ENCODE measurements around the gene MACO1.

Gene MACO1

GRCh38 chr1:25481625-25482024 lies 50.9 kb downstream of the MACO1 start:
- Mint-ChIP-seq H3K36me3 (ENCODE audit: low read depth) (peaks cover 11% of the 10 kb centered on the region), H3K27me3 (ENCODE audit: low read depth, poor library complexity) (no peaks in the 10 kb centered on the region), H3K27ac (no peak overlapping the region), H3K4me3 (no peak overlapping the region), H3K4me1 (no peaks in the 10 kb centered on the region), H3K9me3 (no peaks in the 10 kb centered on the region)
- TF ChIP-seq CTCF (IDR thresholded peaks at IDR 0.05), result no peak
- DNase-seq, result no peak

GRCh38 chr1:25482211-25482610 lies 51.5 kb downstream of the MACO1 start:
- Mint-ChIP-seq H3K36me3 (ENCODE audit: low read depth) (peaks cover 17% of the 10 kb centered on the region), H3K4me1 (no peaks in the 10 kb centered on the region), H3K9me3 (no peaks in the 10 kb centered on the region), H3K27ac (peak overlapping the region; percentile 7), H3K27me3 (ENCODE audit: low read depth, poor library complexity) (no peaks in the 10 kb centered on the region), H3K4me3 (no peak overlapping the region)
- no peak for TF ChIP-seq CTCF (IDR thresholded peaks at IDR 0.05)
- DNase-seq, result no peak

GRCh38 chr1:25484096-25484495 lies 53.4 kb downstream of the MACO1 start:
- no peak for DNase-seq
- H3K4me3 Mint-ChIP-seq, result no peak overlapping the region
- no peak overlapping the region for H3K27ac Mint-ChIP-seq
- H3K9me3 Mint-ChIP-seq, result no peaks in the 10 kb centered on the region
- H3K36me3 Mint-ChIP-seq (ENCODE audit: low read depth), result peaks cover 23% of the 10 kb centered on the region
- H3K4me1 Mint-ChIP-seq, result no peaks in the 10 kb centered on the region
- H3K27me3 Mint-ChIP-seq (ENCODE audit: low read depth, poor library complexity), result no peaks in the 10 kb centered on the region
- TF ChIP-seq CTCF (IDR thresholded peaks at IDR 0.05), result no peak

- Mint-ChIP-seq H3K27ac (no peak overlapping the region), H3K27me3 (ENCODE audit: low read depth, poor library complexity) (no peaks in the 10 kb centered on the region), H3K4me3 (no peak overlapping the region), H3K4me1 (no peaks in the 10 kb centered on the region), H3K9me3 (no peaks in the 10 kb centered on the region), H3K36me3 (ENCODE audit: low read depth) (peaks cover 27% of the 10 kb centered on the region)
- TF ChIP-seq CTCF (IDR thresholded peaks at IDR 0.05), result no peak
- no peak for DNase-seq
These were observed 53.8 kb downstream of the MACO1 start for GRCh38 chr1:25484533-25484932.

GRCh38 chr1:25485536-25486411 lies 55.1 kb downstream of the MACO1 start:
- no peak overlapping the region for H3K27ac Mint-ChIP-seq
- H3K27me3 Mint-ChIP-seq (ENCODE audit: low read depth, poor library complexity), result no peaks in the 10 kb centered on the region
- H3K9me3 Mint-ChIP-seq, result no peaks in the 10 kb centered on the region
- peaks cover 37% of the 10 kb centered on the region for H3K36me3 Mint-ChIP-seq (ENCODE audit: low read depth)
- no peak for TF ChIP-seq CTCF (IDR thresholded peaks at IDR 0.05)
- no peaks in the 10 kb centered on the region for H3K4me1 Mint-ChIP-seq
- H3K4me3 Mint-ChIP-seq, result no peak overlapping the region
- no peak for DNase-seq

- peak overlapping the region; percentile 66 for H3K27ac Mint-ChIP-seq
- no peaks in the 10 kb centered on the region for H3K9me3 Mint-ChIP-seq
- no peak for DNase-seq
- H3K36me3 Mint-ChIP-seq (ENCODE audit: low read depth), result peaks cover 44% of the 10 kb centered on the region
- no peaks in the 10 kb centered on the region for H3K4me1 Mint-ChIP-seq
- no peak overlapping the region for H3K4me3 Mint-ChIP-seq
- TF ChIP-seq CTCF (IDR thresholded peaks at IDR 0.05), result no peak
- H3K27me3 Mint-ChIP-seq (ENCODE audit: low read depth, poor library complexity), result no peaks in the 10 kb centered on the region
These were observed 55.9 kb downstream of the MACO1 start for GRCh38 chr1:25486602-25487001.

Data from nephron progenitor cell (in vitro differentiated cells).